PC-9 (cell line): ENCODE results near the gene MTRF1. TPM values are rescaled to one million over a fixed set of nuclear protein-coding genes. Genes with fewer than 3 reads are reported as not detected.
"Not testable (repeated sequence)": the region's sequence is repeated elsewhere in the genome, so short reads cannot be mapped to it uniquely, and the experiment has no call there.

Source experiments
- BruUV-seq: library from RNA; stranded (reverse); fragments of 400-500 nt; replicated peaks from 2 replicates; lab custom pipeline; 2021; lab: Mats Ljungman, UMichigan
- CTCF ChIA-PET: fragments of 300-600 bp; sonication (Branson Sonifier 250); formaldehyde crosslinking; loops from one replicate; lab custom pipeline; 2022; ENCODE audit warnings: antibody characterized with exemption; lab: Charles Lee
- POLR2A ChIA-PET: fragments of 300-600 bp; sonication (Branson Sonifier 250); formaldehyde crosslinking; loops from one replicate; lab custom pipeline; 2022; ENCODE audit warnings: antibody characterized with exemption; ENCODE audit not compliant: unreplicated experiment; lab: Charles Lee
- DNase-seq, 2 experiments: peaks; one replicate each; pipeline versions ENCODE4 v3.0.0 to v3.0.0-alpha.2; 2015 to 2022; ENCODE audit warnings: mixed read lengths in 1 of 2
- H2AFZ ChIP-seq: fragments of 200-600 bp; sonication (generic); 2 replicates; pipeline ENCODE4 v1.8.1; 2017; ENCODE audit warnings: antibody characterized with exemption
- H3F3A ChIP-seq: fragments of 200-600 bp; sonication (generic); 2 replicates; pipeline ENCODE4 v1.8.1; 2017; ENCODE audit warnings: antibody characterized with exemption, mild to moderate bottlenecking, low read depth; ENCODE audit not compliant: insufficient read depth
- H3K27ac ChIP-seq: fragments of 200-600 bp; sonication (generic); 2 replicates; pipeline ENCODE4 v1.6.1; 2016; ENCODE audit warnings: mixed run types
- H3K27me3 ChIP-seq: fragments of 200-600 bp; sonication (generic); 2 replicates; pipeline ENCODE4 v1.6.1; 2016; ENCODE audit warnings: low read depth, mixed run types; ENCODE audit not compliant: insufficient read depth
- H3K36me3 ChIP-seq: fragments of 200-600 bp; sonication (generic); 2 replicates; pipeline ENCODE4 v1.6.1; 2016; ENCODE audit warnings: low read depth, mixed run types
- H3K4me1 ChIP-seq: fragments of 200-600 bp; sonication (generic); replicated peaks from 2 replicates; pipeline ENCODE4 v1.6.1; 2016; ENCODE audit warnings: mixed run types; ENCODE audit not compliant: insufficient read depth
- H3K4me2 ChIP-seq: fragments of 200-600 bp; sonication (generic); 2 replicates; pipeline ENCODE4 v1.6.1; 2017; ENCODE audit warnings: mixed run types
- H3K4me3 ChIP-seq: fragments of 200-600 bp; sonication (generic); 2 replicates; pipeline ENCODE4 v1.6.1; 2016; ENCODE audit warnings: mixed run types
- H3K79me2 ChIP-seq: fragments of 200-600 bp; sonication (generic); 2 replicates; pipeline ENCODE4 v1.6.1; 2017; ENCODE audit warnings: low read depth, mixed run types
- H3K9me2 ChIP-seq: fragments of 200-600 bp; sonication (generic); 2 replicates; pipeline ENCODE4 v1.8.1; 2017; ENCODE audit warnings: mild to moderate bottlenecking; ENCODE audit not compliant: insufficient read depth
- H3K9me3 ChIP-seq: fragments of 200-600 bp; sonication (generic); 2 replicates; pipeline ENCODE4 v1.8.1; 2016; ENCODE audit warnings: low read depth; ENCODE audit not compliant: insufficient read depth
- H4K20me1 ChIP-seq: fragments of 200-600 bp; sonication (generic); 2 replicates; pipeline ENCODE4 v1.8.1; 2017; ENCODE audit not compliant: insufficient read depth
- CTCF ChIP-seq: fragments of 200-600 bp; sonication (generic); conservative IDR thresholded peaks from 2 replicates; pipeline ENCODE4 v1.6.1; 2017; ENCODE audit warnings: mixed run types, antibody characterized with exemption, mild to moderate bottlenecking, moderate library complexity
- EZH2 ChIP-seq: fragments of 200-600 bp; sonication (generic); IDR thresholded peaks from 2 replicates; pipeline ENCODE4 v1.8.0; 2017; ENCODE audit warnings: antibody characterized with exemption, low read depth
- intact Hi-C: fragments of 100-400 bp; cut with micrococcal nuclease; formaldehyde crosslinking; loops from one replicate; pipeline ENCODE4 v1.10.0; 2022; ENCODE audit not compliant: unreplicated experiment
- total RNA-seq: library from RNA; stranded (reverse); gene quantifications from 2 replicates; pipeline ENCODE4 v1.2.3, GENCODE V29; 2021

Gene MTRF1
- total RNA-seq, 1 experiment from 2014 or later: 15.8 TPM

GRCh38 chr13:41282129-41282571 is 18.8 kb upstream of the MTRF1 start:
- ChIA-PET CTCF (no interaction called here), POLR2A (no interaction called here)
- H3K4me2 ChIP-seq: no peak overlapping the region
- peaks cover 12% of the 10 kb centered on the region; the same call in 1 of the 2 replicates for H3F3A ChIP-seq
- no peak for TF ChIP-seq EZH2
- TF ChIP-seq CTCF: no peak
- no peaks in the 10 kb centered on the region for H4K20me1 ChIP-seq
- no peak for DNase-seq
- no peaks in the 10 kb centered on the region for H3K27me3 ChIP-seq
- no peak overlapping the region for H3K27ac ChIP-seq
- H3K79me2 ChIP-seq: no peaks in the 10 kb centered on the region
- intact Hi-C loops: no loop called here
- no peaks in the 10 kb centered on the region for H3K36me3 ChIP-seq
- H3K9me3 ChIP-seq: peaks cover 3% of the 10 kb centered on the region; the same call in 1 of the 2 replicates
- no peaks in the 10 kb centered on the region for H3K9me2 ChIP-seq
- BruUV-seq: no TSS peak
- no peak overlapping the region for H2AFZ ChIP-seq
- peaks cover 7% of the 10 kb centered on the region for H3K4me1 ChIP-seq
- H3K4me3 ChIP-seq: no peak overlapping the region

- intact Hi-C loops, H3K27me3 ChIP-seq, H3K27ac ChIP-seq, H3F3A ChIP-seq, H3K4me1 ChIP-seq, CTCF ChIA-PET, DNase-seq, H4K20me1 ChIP-seq, H3K79me2 ChIP-seq, H3K4me3 ChIP-seq, POLR2A ChIA-PET, H3K9me3 ChIP-seq, H3K4me2 ChIP-seq, H3K36me3 ChIP-seq, BruUV-seq, H3K9me2 ChIP-seq, H2AFZ ChIP-seq: not testable (repeated sequence)
Measured at GRCh38 chr13:41279156-41279555, 15.8 kb upstream of the MTRF1 start.

GRCh38 chr13:41276824-41277223 is 13.4 kb upstream of the MTRF1 start:
- CTCF ChIA-PET: no interaction called here
- H3K4me1 ChIP-seq: no peaks in the 10 kb centered on the region
- POLR2A ChIA-PET: no interaction called here
- TF ChIP-seq EZH2 (no peak), CTCF (no peak)
- no peak overlapping the region for H3K4me3 ChIP-seq
- no peaks in the 10 kb centered on the region for H3K9me3 ChIP-seq
- no peak overlapping the region for H2AFZ ChIP-seq
- no TSS peak for BruUV-seq
- no peaks in the 10 kb centered on the region for H4K20me1 ChIP-seq
- no peaks in the 10 kb centered on the region for H3K9me2 ChIP-seq
- H3K4me2 ChIP-seq: no peak overlapping the region
- no peak overlapping the region for H3K27ac ChIP-seq
- H3K36me3 ChIP-seq: no peaks in the 10 kb centered on the region
- DNase-seq: no peak
- H3F3A ChIP-seq: no peaks in the 10 kb centered on the region
- no peaks in the 10 kb centered on the region for H3K79me2 ChIP-seq
- no peaks in the 10 kb centered on the region for H3K27me3 ChIP-seq
- intact Hi-C loops: no loop called here

- no peaks in the 10 kb centered on the region for H3K9me2 ChIP-seq
- no peak overlapping the region for H3K4me2 ChIP-seq
- no peak overlapping the region for H3K27ac ChIP-seq
- no peak overlapping the region for H2AFZ ChIP-seq
- H3K4me1 ChIP-seq: no peaks in the 10 kb centered on the region
- ChIA-PET POLR2A (no interaction called here), CTCF (no interaction called here)
- TF ChIP-seq EZH2 (no peak), CTCF (no peak)
- no TSS peak for BruUV-seq
- DNase-seq: no peak
- H3F3A ChIP-seq: no peaks in the 10 kb centered on the region
- no peaks in the 10 kb centered on the region for H3K27me3 ChIP-seq
- H3K9me3 ChIP-seq: 0 out of 2 replicates have a peak, but pooled peaks cover under 1% of the 10 kb centered on the region
- H3K79me2 ChIP-seq: no peaks in the 10 kb centered on the region
- H4K20me1 ChIP-seq: no peaks in the 10 kb centered on the region
- H3K4me3 ChIP-seq: no peak overlapping the region
- H3K36me3 ChIP-seq: no peaks in the 10 kb centered on the region
- intact Hi-C loops: no loop called here
Measured at GRCh38 chr13:41274881-41275280, 11.5 kb upstream of the MTRF1 start.
